HepG2 (cell line): ENCODE data around the gene KCNQ2. TPM values are rescaled to one million over a fixed set of nuclear protein-coding genes. Genes with fewer than 3 reads are reported as not detected.

ENCODE experiments used
- ATAC-seq: fragments of 200-7000 bp; cut with Tn5 transposase; 3 replicates; pipeline ENCODE4 v1.9.1; 2020; ENCODE audit warnings: mild to moderate bottlenecking, moderate library complexity
- BruUV-seq: library from RNA; stranded (reverse); fragments of 400-500 nt; replicated peaks from 2 replicates; lab custom pipeline; 2021; lab: Mats Ljungman, UMichigan
- CTCF ChIA-PET: fragments of 300-600 bp; formaldehyde crosslinking; extraction: SDS; loops from one replicate; lab custom pipeline; 2021; ENCODE audit warnings: low total read pairs, inconsistent platforms, low intra/inter-chr PET ratio; lab: Yijun Ruan, JAX
- POLR2A ChIA-PET: fragments of 350-600 bp; sonication (Branson Sonifier 250); formaldehyde crosslinking; loops from one replicate; lab custom pipeline; 2020; ENCODE audit warnings: antibody characterized with exemption, inconsistent platforms; lab: Yijun Ruan, JAX
- DNase-seq: peaks from one replicate; pipeline ENCODE4 v3.0.0-alpha.2; 2015; ENCODE audit warnings: low spot score
- FAIRE-seq: peaks from 3 replicates; lab custom pipeline; 2011; peaks lifted over from hg19 to GRCh38; lab: Jason Lieb, UNC
- H2AFZ ChIP-seq: one replicate; pipeline ENCODE4 v1.6.1; 2011; ENCODE audit warnings: low read length, inconsistent platforms
- H3K27ac ChIP-seq: fragments of 300-600 bp; 3 replicates; pipeline ENCODE4 v1.8.0; 2011; ENCODE audit warnings: mixed run types, mild to moderate bottlenecking, mixed read lengths, low read length, inconsistent platforms; ENCODE audit not compliant: insufficient read depth; ENCODE audit errors: extremely low read length
- H3K27me3 ChIP-seq, 2 experiments: fragments of 200-600 bp in 1 of 2; 2 replicates in 1 of 2; 3 replicates in 1 of 2; pipeline versions ENCODE4 v1.6.0 to v1.8.0; 2011; ENCODE audit warnings: low read length in 2 of 2, mild to moderate bottlenecking in 2 of 2, moderate library complexity in 2 of 2, inconsistent platforms in 1 of 2; ENCODE audit not compliant: insufficient read depth in 2 of 2, control insufficient read depth in 1 of 2
- H3K36me3 ChIP-seq, 2 experiments: fragments of 200-600 bp in 1 of 2; replicated peaks in 1 of 2; 2 replicates in 1 of 2; 3 replicates in 1 of 2; pipeline versions ENCODE4 v1.5.1 to v1.8.0; 2011; ENCODE audit warnings: low read length in 2 of 2, inconsistent platforms in 1 of 2; ENCODE audit not compliant: insufficient read depth in 2 of 2, control insufficient read depth in 1 of 2
- H3K4me1 ChIP-seq: 2 replicates; pipeline ENCODE4 v1.5.1; 2012; ENCODE audit warnings: low read length, inconsistent platforms; ENCODE audit not compliant: insufficient read depth
- H3K4me2 ChIP-seq: 2 replicates; pipeline ENCODE4 v1.6.0; 2011; ENCODE audit warnings: low read depth, low read length, inconsistent platforms
- H3K4me3 ChIP-seq, 3 experiments: fragments of 200-600 bp in 1 of 3; sonication (generic), shearing (Covaris generic) in 1 of 3; replicated peaks in 1 of 3; 2 replicates each; pipeline ENCODE4 v1.5.1; 2011 to 2016; ENCODE audit warnings: low read length in 3 of 3, inconsistent platforms in 2 of 3, low read depth in 2 of 3, mild to moderate bottlenecking in 2 of 3, control low read depth in 1 of 3, mixed read lengths in 1 of 3; ENCODE audit not compliant: insufficient read depth in 1 of 3
- H3K79me2 ChIP-seq: one replicate; pipeline ENCODE4 v1.6.1; 2011; ENCODE audit warnings: low read length, inconsistent platforms; ENCODE audit not compliant: insufficient read depth
- H3K9ac ChIP-seq: 2 replicates; pipeline ENCODE4 v1.6.0; 2011; ENCODE audit warnings: mild to moderate bottlenecking, low read depth, low read length, inconsistent platforms; ENCODE audit not compliant: insufficient read depth
- H3K9me3 ChIP-seq: 2 replicates; pipeline ENCODE4 v1.5.1; 2012; ENCODE audit warnings: mild to moderate bottlenecking, low read length
- H4K20me1 ChIP-seq: 2 replicates; pipeline ENCODE4 v1.6.0; 2011; ENCODE audit warnings: inconsistent platforms, mild to moderate bottlenecking, low read length, moderate library complexity; ENCODE audit not compliant: insufficient read depth
- HNRNPL ChIP-seq: fragments of 200-400 bp; formaldehyde crosslinking; IDR thresholded peaks from 2 replicates; pipeline ENCODE4 v1.6.1; 2017; ENCODE audit warnings: mild to moderate bottlenecking, low read depth, low read length
- HOXA3 ChIP-seq: sonication (generic); formaldehyde crosslinking; IDR thresholded peaks from 2 replicates; pipeline ENCODE4 v1.5.0; 2020; ENCODE audit warnings: missing genetic modification reagents
- JARID2 ChIP-seq: sonication (generic); formaldehyde crosslinking; IDR thresholded peaks from 2 replicates; pipeline ENCODE4 v1.8.1; 2023; ENCODE audit warnings: missing genetic modification reagents, inconsistent platforms; ENCODE audit not compliant: insufficient replicate concordance
- MIER2 ChIP-seq: IDR thresholded peaks from 2 replicates; pipeline ENCODE4 v1.6.1; 2016; ENCODE audit warnings: missing biosample characterization, missing genetic modification reagents
- MYC ChIP-seq: sonication (generic); formaldehyde crosslinking; IDR thresholded peaks from 2 replicates; pipeline ENCODE4 v1.9.0; 2021; ENCODE audit warnings: missing genetic modification reagents, borderline replicate concordance
- NR2F6 ChIP-seq, 2 experiments: IDR thresholded peaks; 2 replicates each; pipeline ENCODE4 v1.6.1; 2016; ENCODE audit warnings: antibody characterized with exemption in 1 of 2, mild to moderate bottlenecking in 1 of 2
- SKI ChIP-seq: fragments of 450-650 bp; IDR thresholded peaks from one replicate; pipeline ENCODE4 v1.6.1; 2018; ENCODE audit warnings: mild to moderate bottlenecking; ENCODE audit not compliant: partially characterized antibody
- TAF15 ChIP-seq: fragments of 200-400 bp; formaldehyde crosslinking; IDR thresholded peaks from one replicate; pipeline ENCODE4 v1.6.1; 2018; ENCODE audit warnings: mild to moderate bottlenecking, low read depth, low read length; ENCODE audit not compliant: poor library complexity, severe bottlenecking
- ZFP37 ChIP-seq: sonication (generic); formaldehyde crosslinking; IDR thresholded peaks from 2 replicates; pipeline ENCODE4 v1.4.0; 2020; ENCODE audit warnings: missing genetic modification reagents, borderline replicate concordance
- ZNF180 ChIP-seq: sonication (generic); formaldehyde crosslinking; IDR thresholded peaks from 2 replicates; pipeline ENCODE4 v1.4.0; 2020; ENCODE audit warnings: low read depth, missing genetic modification reagents, borderline replicate concordance
- ZNF572 ChIP-seq: sonication (generic); formaldehyde crosslinking; IDR thresholded peaks from 2 replicates; pipeline ENCODE4 v1.5.1; 2020; ENCODE audit warnings: mild to moderate bottlenecking, missing genetic modification reagents
- ZNF614 ChIP-seq: IDR thresholded peaks from 2 replicates; pipeline ENCODE4 v1.6.1; 2018; ENCODE audit warnings: missing biosample characterization, missing genetic modification reagents, inconsistent platforms, borderline replicate concordance
- ZNF879 ChIP-seq: sonication (generic); formaldehyde crosslinking; IDR thresholded peaks from 2 replicates; pipeline ENCODE4 v1.8.1; 2023; ENCODE audit warnings: missing genetic modification reagents
- WGBS: methylation state at CpG from one replicate; pipeline ENCODE4 v1.1.6; 2017; ENCODE audit warnings: low lambda C conversion rate; 5-methylcytosine and 5-hydroxymethylcytosine counted together
- in situ Hi-C: cut with HindIII; loops from 2 replicates; pipeline ENCODE4 v1.10.0; 2017; ENCODE audit warnings: low pct_unique_long_range_greater_than_20kb; ENCODE audit not compliant: extremely low pct_ligation_motif_present
- intact Hi-C: fragments of 100-400 bp; cut with micrococcal nuclease; formaldehyde crosslinking; loops from one replicate; pipeline ENCODE4 v1.10.0; 2022; ENCODE audit not compliant: unreplicated experiment
- polyA plus RNA-seq, 8 experiments: library from polyadenylated mRNA; depleted of rRNA in 3 of 8; stranded (reverse) in 7 of 8; unstranded in 1 of 8; fragments of >200 nt; fragmentation: Illumina TruSeq in 4 of 8; extraction: Trizol in 4 of 8; gene quantifications; 2 replicates each; pipeline versions ENCODE4 v1.2.1 to v1.2.3, GENCODE V29; 2011 to 2016; ENCODE audit warnings: low read depth in 4 of 8, missing spikeins in 1 of 8, mixed read lengths in 1 of 8; ENCODE audit not compliant: insufficient read depth in 1 of 8
- total RNA-seq, 5 experiments: library from RNA; depleted of rRNA; stranded (reverse); fragments of >200 nt; fragmentation: Illumina TruSeq; extraction: Trizol; gene quantifications; 2 replicates each; pipeline ENCODE4 v1.2.3, GENCODE V29; 2016; ENCODE audit warnings: low read depth in 1 of 5
- TF ChIP-seq, protein P1 (sequence below): sonication (generic); formaldehyde crosslinking; IDR thresholded peaks from 2 replicates; pipeline ENCODE4 v1.5.0; 2020; ENCODE audit warnings: mild to moderate bottlenecking, low read depth, missing genetic modification reagents, borderline replicate concordance
- TF ChIP-seq, protein P2 (sequence below): sonication (generic); formaldehyde crosslinking; IDR thresholded peaks from 2 replicates; pipeline ENCODE4 v1.4.0; 2020; ENCODE audit warnings: missing genetic modification reagents, borderline replicate concordance
- TF ChIP-seq, protein P3 (sequence below): sonication (generic); formaldehyde crosslinking; IDR thresholded peaks from 2 replicates; pipeline ENCODE4; 2020; ENCODE audit warnings: missing genetic modification reagents, mild to moderate bottlenecking, borderline replicate concordance

The KCNQ2 gene
- total and polyA plus RNA-seq, 2 of the 13 experiments (the other 11 are each of a cell fraction or from before 2014, with no cell fraction given), result not detected

DNA sequence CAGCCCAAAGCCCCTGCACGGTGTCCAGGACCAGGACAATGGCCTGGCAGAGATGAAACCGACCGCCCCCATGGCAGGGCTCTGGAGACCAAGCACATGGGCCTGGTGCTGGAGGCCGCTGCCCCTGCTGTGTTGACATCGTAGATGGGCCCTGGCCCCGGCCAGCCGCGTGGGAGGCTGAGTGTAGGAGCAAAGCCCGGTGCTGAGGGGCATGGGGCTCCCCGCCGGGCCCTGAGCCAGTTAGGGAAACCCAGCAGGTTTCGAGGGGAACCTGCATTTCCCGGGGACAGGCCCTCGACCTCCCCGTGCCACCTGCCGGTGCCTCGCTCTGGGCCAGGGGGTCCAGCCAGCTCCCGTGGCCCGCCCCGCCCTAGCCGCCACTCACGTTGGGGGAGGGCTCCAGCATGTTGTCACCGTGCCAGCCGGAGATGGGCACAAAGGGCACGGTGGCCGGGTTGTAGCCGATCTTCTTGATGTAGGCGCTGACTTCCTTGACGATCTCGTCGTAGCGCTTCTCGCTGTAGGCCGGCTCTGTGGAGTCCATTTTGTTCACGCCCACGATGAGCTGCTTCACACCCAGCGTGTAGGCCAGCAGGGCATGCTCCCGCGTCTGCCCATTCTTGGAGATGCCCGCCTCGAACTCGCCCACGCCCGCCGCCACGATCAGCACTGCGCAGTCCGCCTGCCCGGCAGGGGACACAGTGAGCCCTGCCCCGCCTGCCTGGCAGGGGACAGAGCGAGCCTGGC is 22.1 kb upstream of the KCNQ2 start:
- Histone ChIP-seq H3K27ac (no peak overlapping the region), H4K20me1 (peaks cover 6% of the 10 kb centered on the region; the same call in 1 of the 2 replicates), H3K9ac (no peak overlapping the region), H3K79me2 (no peaks in the 10 kb centered on the region), H2AFZ (no peak overlapping the region), H3K9me3 (no peaks in the 10 kb centered on the region), H3K4me3 (no peak overlapping the region), H3K36me3 (no peaks in the 10 kb centered on the region), H3K4me1 (peaks cover 12% of the 10 kb centered on the region; the same call in 1 of the 2 replicates), H3K4me2 (no peak overlapping the region), H3K27me3 (peaks cover 31 to 65% of the 10 kb centered on the region in 2 experiments)
- FAIRE-seq (no peak), ATAC-seq (no peak), DNase-seq (no peak)
- WGBS, result 37% methylated on average over 50 of the region's 51 CpGs
- ChIA-PET CTCF (no interaction called here), POLR2A (no interaction called here)
- BruUV-seq, result no TSS peak
- intact Hi-C loops (no loop called here), in situ Hi-C loops (no loop called here)
- no peak for TF ChIP-seq MIER2 (CRISPR knock-in tag)
- TF ChIP-seq, protein P1, sequence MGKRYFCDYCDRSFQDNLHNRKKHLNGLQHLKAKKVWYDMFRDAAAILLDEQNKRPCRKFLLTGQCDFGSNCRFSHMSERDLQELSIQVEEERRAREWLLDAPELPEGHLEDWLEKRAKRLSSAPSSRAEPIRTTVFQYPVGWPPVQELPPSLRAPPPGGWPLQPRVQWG (CRISPR knock-in tag), result no peak
- TF ChIP-seq, protein P2, sequence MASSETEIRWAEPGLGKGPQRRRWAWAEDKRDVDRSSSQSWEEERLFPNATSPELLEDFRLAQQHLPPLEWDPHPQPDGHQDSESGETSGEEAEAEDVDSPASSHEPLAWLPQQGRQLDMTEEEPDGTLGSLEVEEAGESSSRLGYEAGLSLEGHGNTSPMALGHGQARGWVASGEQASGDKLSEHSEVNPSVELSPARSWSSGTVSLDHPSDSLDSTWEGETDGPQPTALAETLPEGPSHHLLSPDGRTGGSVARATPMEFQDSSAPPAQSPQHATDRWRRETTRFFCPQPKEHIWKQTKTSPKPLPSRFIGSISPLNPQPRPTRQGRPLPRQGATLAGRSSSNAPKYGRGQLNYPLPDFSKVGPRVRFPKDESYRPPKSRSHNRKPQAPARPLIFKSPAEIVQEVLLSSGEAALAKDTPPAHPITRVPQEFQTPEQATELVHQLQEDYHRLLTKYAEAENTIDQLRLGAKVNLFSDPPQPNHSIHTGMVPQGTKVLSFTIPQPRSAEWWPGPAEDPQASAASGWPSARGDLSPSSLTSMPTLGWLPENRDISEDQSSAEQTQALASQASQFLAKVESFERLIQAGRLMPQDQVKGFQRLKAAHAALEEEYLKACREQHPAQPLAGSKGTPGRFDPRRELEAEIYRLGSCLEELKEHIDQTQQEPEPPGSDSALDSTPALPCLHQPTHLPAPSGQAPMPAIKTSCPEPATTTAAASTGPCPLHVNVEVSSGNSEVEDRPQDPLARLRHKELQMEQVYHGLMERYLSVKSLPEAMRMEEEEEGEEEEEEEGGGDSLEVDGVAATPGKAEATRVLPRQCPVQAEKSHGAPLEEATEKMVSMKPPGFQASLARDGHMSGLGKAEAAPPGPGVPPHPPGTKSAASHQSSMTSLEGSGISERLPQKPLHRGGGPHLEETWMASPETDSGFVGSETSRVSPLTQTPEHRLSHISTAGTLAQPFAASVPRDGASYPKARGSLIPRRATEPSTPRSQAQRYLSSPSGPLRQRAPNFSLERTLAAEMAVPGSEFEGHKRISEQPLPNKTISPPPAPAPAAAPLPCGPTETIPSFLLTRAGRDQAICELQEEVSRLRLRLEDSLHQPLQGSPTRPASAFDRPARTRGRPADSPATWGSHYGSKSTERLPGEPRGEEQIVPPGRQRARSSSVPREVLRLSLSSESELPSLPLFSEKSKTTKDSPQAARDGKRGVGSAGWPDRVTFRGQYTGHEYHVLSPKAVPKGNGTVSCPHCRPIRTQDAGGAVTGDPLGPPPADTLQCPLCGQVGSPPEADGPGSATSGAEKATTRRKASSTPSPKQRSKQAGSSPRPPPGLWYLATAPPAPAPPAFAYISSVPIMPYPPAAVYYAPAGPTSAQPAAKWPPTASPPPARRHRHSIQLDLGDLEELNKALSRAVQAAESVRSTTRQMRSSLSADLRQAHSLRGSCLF (CRISPR knock-in tag), result no peak
- TF ChIP-seq SKI, result no peak
- no peak for TF ChIP-seq ZNF879 (CRISPR knock-in tag)
- TF ChIP-seq HOXA3, result 0 out of 2 replicates have a peak, but pooled peaks have one; percentile 27
- no peak for TF ChIP-seq JARID2 (CRISPR knock-in tag)
- TF ChIP-seq HNRNPL, result peak; percentile 56; the same call in 1 of the 2 replicates
- no peak for TF ChIP-seq ZNF614 (CRISPR knock-in tag)
- TF ChIP-seq, protein P3, sequence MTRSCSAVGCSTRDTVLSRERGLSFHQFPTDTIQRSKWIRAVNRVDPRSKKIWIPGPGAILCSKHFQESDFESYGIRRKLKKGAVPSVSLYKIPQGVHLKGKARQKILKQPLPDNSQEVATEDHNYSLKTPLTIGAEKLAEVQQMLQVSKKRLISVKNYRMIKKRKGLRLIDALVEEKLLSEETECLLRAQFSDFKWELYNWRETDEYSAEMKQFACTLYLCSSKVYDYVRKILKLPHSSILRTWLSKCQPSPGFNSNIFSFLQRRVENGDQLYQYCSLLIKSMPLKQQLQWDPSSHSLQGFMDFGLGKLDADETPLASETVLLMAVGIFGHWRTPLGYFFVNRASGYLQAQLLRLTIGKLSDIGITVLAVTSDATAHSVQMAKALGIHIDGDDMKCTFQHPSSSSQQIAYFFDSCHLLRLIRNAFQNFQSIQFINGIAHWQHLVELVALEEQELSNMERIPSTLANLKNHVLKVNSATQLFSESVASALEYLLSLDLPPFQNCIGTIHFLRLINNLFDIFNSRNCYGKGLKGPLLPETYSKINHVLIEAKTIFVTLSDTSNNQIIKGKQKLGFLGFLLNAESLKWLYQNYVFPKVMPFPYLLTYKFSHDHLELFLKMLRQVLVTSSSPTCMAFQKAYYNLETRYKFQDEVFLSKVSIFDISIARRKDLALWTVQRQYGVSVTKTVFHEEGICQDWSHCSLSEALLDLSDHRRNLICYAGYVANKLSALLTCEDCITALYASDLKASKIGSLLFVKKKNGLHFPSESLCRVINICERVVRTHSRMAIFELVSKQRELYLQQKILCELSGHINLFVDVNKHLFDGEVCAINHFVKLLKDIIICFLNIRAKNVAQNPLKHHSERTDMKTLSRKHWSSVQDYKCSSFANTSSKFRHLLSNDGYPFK (CRISPR knock-in tag), result no peak
- no peak for TF ChIP-seq MYC
- TF ChIP-seq ZNF572, result no peak
- TF ChIP-seq NR2F6 (IDR thresholded peaks at IDR 0.05), result no peak
- TF ChIP-seq NR2F6 (CRISPR knock-in tag; IDR thresholded peaks at IDR 0.05), result no peak
- TF ChIP-seq TAF15, result peak; percentile 43
- TF ChIP-seq ZFP37 (CRISPR knock-in tag), result no peak
- TF ChIP-seq ZNF180 (CRISPR knock-in tag), result no peak
